Adipose tissue (tissue), 3 donors: Measurements from ENCODE around the gene CYBA. TPM values are rescaled to one million over a fixed set of nuclear protein-coding genes. Genes with fewer than 3 reads are reported as not detected.

Experiments
- H3K27ac ChIP-seq: one replicate; pipeline ENCODE4 v1.5.1; 2013; ENCODE audit warnings: low read depth, low read length
- WGBS, 3 donors: extraction: QIAGEN DNeasy Blood & Tissue Kit; methylation state at CpG; one replicate each; pipeline ENCODE4 v1.1.7; 2013; 5-methylcytosine and 5-hydroxymethylcytosine counted together
- polyA plus RNA-seq, 3 donors: library from polyadenylated mRNA; stranded (reverse); fragments of 200-250 nt; gene quantifications; one replicate each; pipeline ENCODE4 v1.2.3, GENCODE V29; 2013
- donor health status: healthy with polysubstance abuse.
- donor health status: Bipolar disorder and iron deficiency.
- donor health status: healthy.

The CYBA gene
- polyA plus RNA-seq, 3 donors: 70.7 to 195 (median 93.1) TPM

DNA sequence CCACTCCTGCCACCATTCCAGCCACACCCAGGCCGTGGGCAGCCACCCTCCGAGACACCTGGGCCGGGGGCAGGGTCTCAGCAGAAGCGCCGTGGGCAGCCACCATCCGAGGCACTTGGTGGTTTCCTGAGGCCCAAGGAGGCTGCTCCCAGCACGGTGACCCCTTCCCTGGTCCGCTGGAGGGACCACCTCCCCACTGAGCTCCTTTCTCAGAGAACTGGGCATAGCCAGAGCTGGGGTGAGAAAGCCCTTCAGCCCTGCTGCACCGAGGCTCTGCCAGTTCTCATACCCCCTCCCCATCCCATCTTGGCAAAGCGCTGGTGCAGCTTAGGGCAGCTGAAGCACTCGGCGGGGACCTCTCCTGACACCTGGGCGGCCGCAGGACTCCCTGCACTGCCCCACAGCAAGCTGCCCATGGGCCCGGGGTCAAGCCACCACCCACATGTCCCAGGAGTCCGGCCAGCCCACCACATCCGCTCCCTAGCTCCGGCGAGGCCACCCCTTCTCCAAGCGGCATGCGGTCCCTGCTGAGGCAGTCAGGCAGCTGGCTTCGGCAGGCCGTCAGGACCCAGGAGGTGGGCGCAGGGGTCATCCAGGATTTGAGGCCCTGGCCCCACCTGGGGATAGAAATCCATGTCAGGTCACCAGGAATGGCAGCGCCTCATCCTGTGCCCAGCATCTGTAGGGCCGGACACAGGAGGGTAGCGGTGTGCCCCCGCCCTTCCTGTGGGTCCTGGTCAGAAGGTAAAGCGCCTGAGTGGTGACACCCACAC is 1.3 kb upstream of the CYBA start:
- no peak overlapping the region for H3K27ac ChIP-seq
- 80 to 90% (median 87%) methylated on average over 29 of the region's 29 CpGs for WGBS, 3 donors

GRCh38 chr16:88651276-88651988 is 579 bp upstream of the CYBA start:
- no peak overlapping the region for H3K27ac ChIP-seq
- 33 to 48% (median 38%) methylated on average over 24 of the region's 24 CpGs for WGBS, 3 donors

GRCh38 chr16:88649924-88650748 is 717 bp downstream of the CYBA start:
- 11 to 17% (median 14%) methylated on average over 35 to 37 of the region's 37 CpGs for WGBS, 3 donors
- no peak overlapping the region for H3K27ac ChIP-seq

DNA sequence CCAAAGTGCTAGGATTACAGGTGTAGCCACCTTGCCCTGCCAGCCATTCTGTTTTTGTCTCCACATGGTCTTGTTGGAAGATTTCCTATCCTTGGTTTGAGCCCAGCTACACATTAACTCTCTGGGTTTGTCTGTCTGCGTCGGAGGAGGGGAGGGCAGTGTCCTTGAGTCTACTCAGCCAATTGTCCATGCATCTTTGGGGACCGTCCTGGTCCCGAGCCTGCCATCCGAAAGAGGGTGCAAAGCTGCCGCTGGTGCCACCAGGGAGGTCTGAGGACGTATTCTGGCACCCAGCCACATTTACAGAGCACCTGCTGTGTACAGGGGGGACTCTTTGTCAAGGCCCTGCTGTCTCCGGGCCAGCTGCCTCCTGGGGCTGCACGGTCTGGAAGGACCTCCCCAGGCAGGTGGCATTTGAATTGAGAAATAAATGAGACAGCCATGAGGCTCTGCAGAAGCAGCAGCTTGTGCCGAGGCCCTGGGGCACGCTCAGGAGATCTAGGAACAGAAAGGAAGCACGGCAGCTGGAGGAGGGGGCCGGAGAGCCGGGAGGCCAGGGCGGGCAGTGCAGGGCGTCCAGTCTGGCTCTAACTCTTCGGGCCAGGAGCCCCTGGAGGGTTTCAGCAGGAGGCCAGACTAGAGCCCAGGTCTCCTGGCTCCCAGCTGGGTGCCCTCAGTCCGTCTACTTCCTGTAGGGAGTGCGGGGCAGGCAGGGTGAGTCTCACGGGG is 1.5 kb downstream of the CYBA start:
- WGBS, 3 donors: 57 to 74% (median 68%) methylated on average over 19 to 20 of the region's 20 CpGs
- no peak overlapping the region for H3K27ac ChIP-seq

DNA sequence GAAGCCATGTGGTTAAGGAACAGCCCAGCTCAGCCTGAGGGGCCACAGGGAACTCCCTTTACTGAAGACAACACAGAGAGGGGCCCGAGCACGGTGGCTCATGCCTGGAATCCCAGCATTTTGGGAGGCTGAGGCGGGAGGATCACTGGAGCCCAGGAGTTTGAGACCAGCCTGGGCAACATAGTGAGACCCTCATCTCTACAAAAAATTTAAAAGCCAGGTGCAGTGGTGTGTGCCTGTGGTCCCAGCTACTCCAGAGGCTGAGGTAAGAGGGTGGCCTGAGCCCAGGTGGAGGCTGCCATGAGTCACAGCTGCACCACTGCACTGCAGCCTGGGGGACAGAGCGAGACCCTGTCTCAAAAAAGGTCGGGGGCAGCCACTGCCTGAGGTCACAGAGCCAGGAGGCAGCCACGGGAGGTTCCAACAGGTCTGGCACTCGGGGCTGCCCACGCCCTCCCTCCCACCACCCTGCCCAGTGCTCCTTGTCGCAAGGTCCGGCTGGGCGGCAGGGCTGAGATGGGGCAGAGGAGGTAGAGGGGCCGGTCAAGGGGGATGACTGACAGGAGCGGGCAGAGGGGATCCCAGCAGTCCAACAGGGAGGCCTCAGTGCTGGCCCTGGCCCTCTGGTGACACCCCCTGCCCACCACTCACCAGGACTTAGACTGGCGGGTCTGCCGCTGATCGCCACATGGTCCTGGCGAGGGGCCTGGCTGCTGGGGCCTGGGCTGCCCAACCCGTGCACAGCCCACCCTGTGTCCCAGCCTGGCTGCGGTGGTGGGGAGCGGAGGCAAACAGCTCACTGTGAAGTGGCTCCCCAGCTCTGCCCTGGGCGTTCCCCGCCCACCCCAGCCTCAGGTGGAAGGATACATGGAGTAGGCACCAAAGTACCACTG is 3.4 kb downstream of the CYBA start:
- no peak overlapping the region for H3K27ac ChIP-seq
- WGBS, 3 donors: 94 to 95% (median 94%) methylated on average over 20 to 22 of the region's 22 CpGs

DNA sequence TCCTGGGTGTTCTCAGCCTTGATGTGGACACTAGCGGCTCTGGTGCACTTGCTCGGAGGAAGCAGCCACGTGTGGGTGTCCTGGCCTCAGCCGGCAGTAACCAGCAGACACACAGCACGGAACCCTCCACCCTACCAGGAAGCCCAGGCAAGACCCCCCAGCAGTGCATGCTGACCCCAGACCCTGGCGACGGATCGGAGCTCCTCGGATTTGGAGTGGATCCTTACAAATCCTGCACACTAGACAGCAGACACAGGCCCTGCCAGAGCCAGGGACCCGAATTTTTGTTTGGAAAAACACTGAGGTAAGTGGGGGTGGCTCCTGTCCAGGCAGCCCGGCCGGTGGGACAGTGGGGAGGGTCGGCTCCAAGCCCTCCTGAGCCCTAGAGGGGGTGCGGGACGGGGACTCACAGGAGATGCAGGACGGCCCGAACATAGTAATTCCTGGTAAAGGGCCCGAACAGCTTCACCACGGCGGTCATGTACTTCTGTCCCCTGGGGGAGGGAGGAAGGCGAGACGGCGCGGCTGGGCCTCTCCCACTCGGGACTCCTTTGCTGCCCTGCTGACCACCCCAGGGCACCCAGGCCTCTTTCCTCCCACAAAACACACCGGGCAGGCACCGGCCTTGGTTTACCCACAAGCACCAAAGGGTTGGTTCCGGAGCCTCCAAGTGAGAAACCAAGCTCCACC is 4.4 kb downstream of the CYBA start:
- no peak overlapping the region for H3K27ac ChIP-seq
- 81 to 92% (median 86%) methylated on average over 28 of the region's 28 CpGs for WGBS, 3 donors

GRCh38 chr16:88645941-88646340 is 4.9 kb downstream of the CYBA start:
- 89 to 91% (median 90%) methylated on average over 21 to 23 of the region's 23 CpGs for WGBS, 3 donors
- H3K27ac ChIP-seq: no peak overlapping the region

DNA sequence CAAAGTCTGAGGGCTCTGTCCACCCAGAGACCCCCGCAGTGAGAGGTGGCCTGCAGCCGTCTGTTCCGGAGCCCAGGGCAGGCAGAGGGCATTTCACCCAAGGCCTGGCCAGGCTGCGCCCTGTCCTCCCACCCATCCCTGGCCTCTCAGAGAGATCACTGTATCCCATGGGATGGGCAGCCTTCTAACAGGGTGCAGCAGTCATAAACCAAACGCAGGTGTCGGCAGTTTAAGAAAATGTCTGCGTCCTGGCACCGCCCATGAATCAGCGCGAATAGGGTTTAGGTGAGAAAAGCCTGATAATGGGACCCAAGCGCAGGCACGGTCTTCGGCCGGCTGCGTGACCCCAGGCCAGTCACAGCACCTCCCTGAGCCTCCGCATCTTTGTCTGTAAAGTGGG is 5.4 kb downstream of the CYBA start:
- 94 to 95% (median 94%) methylated on average over 16 of the region's 16 CpGs for whole genome bisulfite sequencing, 3 donors

DNA sequence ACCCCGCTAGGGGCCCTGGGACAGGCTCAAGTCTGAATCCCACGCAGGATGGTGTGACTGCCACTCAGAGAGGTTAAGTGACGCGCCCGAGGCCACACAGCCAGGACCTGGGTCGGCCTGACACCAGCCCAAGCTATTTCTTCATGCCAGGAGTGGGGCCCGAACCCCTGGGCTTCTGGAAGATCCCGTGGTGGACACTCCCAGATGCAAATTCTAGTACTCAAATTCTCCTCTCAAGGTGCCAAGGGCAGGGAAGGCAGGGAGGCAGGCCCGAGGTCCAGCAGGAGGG is 7.3 kb downstream of the CYBA start:
- 90 to 95% (median 91%) methylated on average over 8 to 9 of the region's 9 CpGs for WGBS, 3 donors
- H3K27ac ChIP-seq: no peak overlapping the region

More for the DNA sequence above, 5.4 kb downstream of the CYBA start:
- H3K27ac ChIP-seq: no peak overlapping the region

DNA sequence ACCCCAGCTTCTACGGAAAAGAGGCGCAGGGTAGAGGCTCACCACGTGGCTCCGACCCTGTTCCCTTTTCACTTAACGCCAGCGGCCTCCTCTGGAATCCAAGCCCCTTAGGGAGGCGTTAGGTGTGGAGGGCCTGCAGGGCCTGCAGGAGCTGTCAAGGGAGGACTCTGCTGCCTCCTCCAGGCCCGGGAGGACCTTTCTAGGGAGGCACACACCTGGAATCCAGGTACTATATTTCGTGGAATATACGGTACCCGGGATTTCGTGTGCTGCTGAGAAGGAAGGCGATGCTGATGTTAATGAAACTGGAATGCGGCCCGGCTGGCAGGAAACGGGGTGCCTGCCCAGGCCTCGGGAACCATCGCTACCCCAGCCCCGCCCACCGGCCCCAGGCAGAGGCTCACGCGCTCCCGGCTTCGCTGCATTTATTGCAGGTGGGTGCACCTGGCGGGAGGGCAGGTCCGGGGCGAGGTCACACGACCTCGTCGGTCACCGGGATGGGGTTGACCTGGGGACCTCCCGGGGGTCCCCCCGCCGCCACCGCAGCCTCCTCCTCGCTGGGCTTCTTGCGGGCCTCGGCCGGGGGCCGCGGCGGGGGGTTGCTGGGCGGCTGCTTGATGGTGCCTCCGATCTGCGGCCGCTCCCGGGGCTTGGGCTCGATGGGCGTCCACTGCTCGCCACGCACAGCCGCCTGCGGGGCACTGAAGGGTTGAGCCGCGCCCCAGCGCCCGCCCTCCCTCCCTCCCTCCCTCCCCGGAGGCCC is 7.8 kb downstream of the CYBA start:
- 88 to 92% (median 89%) methylated on average over 43 to 58 of the region's 58 CpGs for WGBS, 3 donors
- no peak overlapping the region for H3K27ac ChIP-seq

DNA sequence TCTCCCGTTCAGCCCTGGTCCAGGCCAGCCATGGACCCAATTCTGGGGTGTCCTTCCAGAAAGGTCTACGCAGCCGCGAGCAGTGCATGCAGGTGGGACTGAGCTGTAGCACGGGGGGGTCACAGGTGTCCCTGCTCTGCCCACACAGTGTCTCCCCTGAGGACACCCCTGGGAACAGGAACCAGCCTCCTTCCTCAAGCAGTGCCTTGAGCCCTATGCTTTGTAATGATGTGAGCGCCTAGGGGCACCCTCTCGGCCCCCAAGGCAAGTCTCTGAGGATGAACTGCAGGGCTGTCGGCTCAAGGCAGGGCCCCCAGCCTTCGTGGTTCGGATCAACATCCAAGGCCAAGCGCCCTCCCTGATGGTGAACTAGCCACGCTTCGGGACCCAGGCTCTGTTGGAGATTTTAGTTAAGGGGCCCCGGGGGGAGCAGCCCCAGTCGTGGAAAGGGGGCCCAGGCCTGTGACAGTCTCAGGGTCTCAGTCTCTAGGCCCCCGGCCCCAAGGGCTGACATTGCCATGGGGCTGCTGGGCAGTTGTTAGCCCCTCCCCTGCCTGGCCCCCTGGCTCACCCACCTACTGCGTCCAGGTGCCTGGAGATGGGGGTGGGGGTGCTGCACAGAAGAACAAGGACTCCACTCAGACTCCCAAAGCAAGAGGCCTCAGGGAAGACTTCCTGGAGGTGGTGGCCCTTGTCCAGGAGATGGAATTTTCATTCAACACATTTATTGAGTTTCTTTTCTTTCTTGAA is 10.2 kb downstream of the CYBA start:
- WGBS, 3 donors: 53 to 67% (median 60%) methylated on average over 16 to 17 of the region's 17 CpGs
- no peak overlapping the region for H3K27ac ChIP-seq

- WGBS, 3 donors: 35 to 70% (median 39%) methylated on average over 13 of the region's 13 CpGs
Observed at GRCh38 chr16:88640039-88640495, 10.8 kb downstream of the CYBA start.

DNA sequence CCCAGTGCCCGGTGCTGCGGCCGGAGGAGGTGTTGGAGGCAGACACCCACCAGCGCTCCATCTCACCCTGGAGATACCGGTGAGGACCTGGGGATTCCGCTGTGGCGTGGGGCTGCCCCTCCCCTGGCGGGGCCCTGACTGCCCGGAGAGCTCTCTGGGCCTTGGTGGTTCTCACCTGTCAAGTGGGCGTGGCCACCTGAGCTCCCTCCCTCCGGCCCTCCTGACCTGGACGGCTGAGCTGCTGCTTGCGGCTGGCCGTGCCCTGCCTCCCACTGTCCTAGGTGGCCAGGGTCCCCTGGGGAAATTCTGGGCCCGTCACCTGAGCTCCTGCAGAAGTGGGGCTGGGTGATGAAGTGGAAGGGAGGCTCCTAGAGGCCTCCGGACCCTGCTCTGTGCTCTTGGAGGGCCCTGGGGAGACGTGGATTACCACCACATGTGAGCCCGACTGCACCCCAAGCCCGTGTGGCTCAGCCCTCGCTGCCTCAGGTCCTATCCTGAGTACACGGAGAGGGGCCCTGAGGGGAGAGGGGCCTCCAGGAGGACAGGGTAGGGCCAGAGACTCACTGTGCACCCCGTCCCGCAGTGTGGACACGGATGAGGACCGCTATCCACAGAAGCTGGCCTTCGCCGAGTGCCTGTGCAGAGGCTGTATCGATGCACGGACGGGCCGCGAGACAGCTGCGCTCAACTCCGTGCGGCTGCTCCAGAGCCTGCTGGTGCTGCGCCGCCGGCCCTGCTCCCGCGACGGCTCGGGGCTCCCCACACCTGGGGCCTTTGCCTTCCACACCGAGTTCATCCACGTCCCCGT is 11.4 kb downstream of the CYBA start:
- WGBS, 3 donors: 19 to 61% (median 22%) methylated on average over 42 to 45 of the region's 45 CpGs
- no peak overlapping the region for H3K27ac ChIP-seq

More at GRCh38 chr16:88640039-88640495, 10.8 kb downstream of the CYBA start:
- no peak overlapping the region for H3K27ac ChIP-seq

DNA sequence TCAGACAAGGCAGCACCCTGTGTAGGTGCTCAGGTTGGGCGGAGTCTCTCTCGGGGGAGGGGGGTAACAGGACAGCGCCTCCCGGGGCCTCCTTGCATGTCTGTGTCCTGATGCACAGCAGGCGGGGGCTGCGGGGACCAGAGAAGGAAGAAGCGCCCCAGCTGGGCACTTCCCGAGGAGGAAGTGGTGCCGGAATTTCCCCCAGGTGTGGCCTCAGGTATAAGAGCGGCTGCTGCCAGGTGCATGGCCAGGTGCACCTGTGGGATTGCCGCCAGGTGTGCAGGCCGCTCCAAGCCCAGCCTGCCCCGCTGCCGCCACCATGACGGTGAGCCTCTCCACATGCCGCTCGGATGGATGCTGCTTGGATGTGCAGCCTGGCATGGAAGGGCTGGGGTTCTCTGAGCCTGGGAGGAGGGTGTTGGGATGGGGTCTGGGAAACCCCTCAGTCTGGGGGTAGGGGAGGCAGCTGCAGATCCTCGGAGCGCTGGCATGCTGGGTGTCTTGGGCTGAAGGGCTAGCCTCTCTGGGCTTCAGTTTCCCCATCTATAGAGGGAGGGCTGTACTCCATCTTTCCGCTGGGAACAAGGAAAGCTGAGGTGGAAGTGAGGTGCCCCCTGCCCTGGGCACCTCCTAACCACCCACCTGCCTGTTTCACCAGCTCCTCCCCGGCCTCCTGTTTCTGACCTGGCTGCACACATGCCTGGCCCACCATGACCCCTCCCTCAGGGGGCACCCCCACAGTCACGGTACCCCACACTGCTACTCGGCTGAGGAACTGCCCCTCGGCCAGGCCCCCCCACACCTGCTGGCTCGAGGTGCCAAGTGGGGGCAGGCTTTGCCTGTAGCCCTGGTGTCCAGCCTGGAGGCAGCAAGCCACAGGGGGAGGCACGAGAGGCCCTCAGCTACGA is 12.3 kb downstream of the CYBA start, which contains the start of gene IL17C:
Gene IL17C, plus strand, starts transcription at position 250 of the 908 bp plus-strand sequence. Its CDS starts 70 bp downstream, at position 320.
- WGBS, 3 donors: 33 to 46% (median 44%) methylated on average over 25 to 27 of the region's 27 CpGs
- no peak within 1 kb of the TSS for H3K27ac ChIP-seq
